Measurements from ENCODE around the gene SOCS3.

DNA sequence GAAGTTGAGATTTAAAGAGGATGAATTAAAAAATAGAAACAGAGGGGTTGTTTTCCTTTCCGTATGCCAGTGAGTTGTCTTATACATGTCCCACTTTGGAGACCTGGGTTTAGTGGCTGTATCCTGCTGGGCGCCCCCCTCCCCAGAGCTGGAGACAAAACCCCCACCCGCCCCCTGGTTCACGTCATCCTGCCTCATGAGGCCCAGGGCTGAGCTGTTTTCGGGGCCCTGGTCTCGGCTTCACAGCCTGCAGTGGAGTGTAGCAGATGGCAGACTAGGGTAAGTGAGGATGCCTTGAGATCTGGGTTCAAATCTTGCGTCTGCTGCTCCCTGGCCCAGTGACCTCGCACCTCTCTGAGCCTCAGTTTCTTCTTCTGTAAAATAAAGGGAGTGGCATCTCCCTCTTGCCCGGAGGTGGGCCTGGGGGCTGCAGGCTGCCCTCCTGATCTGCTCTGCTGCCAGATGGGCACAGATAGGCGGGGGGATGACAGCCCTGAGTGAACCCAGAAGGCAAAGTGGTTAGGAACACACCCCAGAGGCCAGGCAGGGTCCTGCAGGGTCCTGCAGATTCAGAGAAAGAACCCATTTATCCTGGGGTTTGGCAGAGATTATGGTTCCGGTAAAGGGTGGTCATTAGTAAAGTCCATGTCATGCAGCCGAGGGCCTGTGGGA lies 45.1 kb downstream of the SOCS3 start:
- TF ChIP-seq, protein P1, sequence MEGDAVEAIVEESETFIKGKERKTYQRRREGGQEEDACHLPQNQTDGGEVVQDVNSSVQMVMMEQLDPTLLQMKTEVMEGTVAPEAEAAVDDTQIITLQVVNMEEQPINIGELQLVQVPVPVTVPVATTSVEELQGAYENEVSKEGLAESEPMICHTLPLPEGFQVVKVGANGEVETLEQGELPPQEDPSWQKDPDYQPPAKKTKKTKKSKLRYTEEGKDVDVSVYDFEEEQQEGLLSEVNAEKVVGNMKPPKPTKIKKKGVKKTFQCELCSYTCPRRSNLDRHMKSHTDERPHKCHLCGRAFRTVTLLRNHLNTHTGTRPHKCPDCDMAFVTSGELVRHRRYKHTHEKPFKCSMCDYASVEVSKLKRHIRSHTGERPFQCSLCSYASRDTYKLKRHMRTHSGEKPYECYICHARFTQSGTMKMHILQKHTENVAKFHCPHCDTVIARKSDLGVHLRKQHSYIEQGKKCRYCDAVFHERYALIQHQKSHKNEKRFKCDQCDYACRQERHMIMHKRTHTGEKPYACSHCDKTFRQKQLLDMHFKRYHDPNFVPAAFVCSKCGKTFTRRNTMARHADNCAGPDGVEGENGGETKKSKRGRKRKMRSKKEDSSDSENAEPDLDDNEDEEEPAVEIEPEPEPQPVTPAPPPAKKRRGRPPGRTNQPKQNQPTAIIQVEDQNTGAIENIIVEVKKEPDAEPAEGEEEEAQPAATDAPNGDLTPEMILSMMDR (IDR thresholded peaks at IDR 0.05): no peak
- TF ChIP-seq POLR2A (IDR thresholded peaks at IDR 0.05): no peak

Data from Peyer's patch (tissue), 4 donors.